HG03045 (cell line): Measurements from ENCODE around the gene PAQR6.

Source experiments
- ATAC-seq: cut with Tn5 transposase; IDR thresholded peaks from one replicate; pipeline ENCODE4 v1.9.1; 2021; ENCODE audit warnings: mild to moderate bottlenecking, moderate library complexity; ENCODE audit not compliant: unreplicated experiment

The PAQR6 gene

DNA sequence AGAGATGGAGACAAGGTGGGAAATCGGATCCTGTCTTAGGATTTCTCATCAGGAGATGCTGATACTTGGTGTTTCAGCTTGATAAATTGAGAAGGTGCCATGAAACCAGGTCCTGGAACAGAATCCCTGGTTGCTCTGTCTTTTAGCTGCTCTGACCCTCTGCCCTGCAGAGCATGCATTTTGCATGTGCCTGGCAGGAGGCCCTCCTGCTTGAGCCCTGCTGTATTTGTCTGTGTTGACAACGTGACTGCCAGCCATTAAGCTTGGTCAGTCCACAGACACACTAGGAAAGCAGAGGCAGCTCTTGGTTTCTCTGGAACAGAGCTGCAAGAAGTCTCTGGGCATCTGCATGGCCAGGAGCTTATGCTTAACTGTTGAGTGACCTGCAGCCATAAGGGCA, 51.4 kb downstream of the PAQR6 start:
- ATAC-seq: no peak

- no peak for ATAC-seq
Measured at GRCh38 chr1:156195853-156196252, 52.0 kb downstream of the PAQR6 start.

- no peak for ATAC-seq
Measured at GRCh38 chr1:156194300-156194652, 53.6 kb downstream of the PAQR6 start.

GRCh38 chr1:156193488-156194299, 54.2 kb downstream of the PAQR6 start, which contains the start of gene SLC25A44:
TSS of gene SLC25A44 (plus strand) at chr1:156194104. CDS start at chr1:156199848, 5,744 bp downstream.
- peak; percentile 95 for ATAC-seq
